ENCODE data around the gene OSBPL3.
A peak's percentile ranks its signal among the peaks of the same experiment; 100 is the strongest.

OSBPL3 gene

DNA sequence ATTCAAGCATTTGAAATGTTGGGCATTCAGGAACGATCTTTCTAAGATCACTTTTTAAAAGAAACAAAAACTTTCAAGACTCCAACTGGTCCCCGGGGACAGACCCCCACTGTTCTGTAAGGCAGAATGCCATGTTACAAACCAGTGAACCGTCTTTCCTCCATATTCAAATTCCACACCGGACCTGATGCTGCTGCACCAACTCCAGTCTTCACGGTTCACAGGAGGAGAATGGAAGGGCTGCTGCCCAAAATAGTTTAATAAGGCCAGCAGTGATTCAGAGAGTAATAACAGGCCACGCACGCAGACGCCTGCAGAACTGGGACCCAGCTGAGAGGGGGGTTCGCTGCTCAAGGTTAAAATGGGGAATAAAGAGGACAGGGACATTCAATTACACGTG is 47.2 kb downstream of the OSBPL3 start:
- TF ChIP-seq, protein P1, sequence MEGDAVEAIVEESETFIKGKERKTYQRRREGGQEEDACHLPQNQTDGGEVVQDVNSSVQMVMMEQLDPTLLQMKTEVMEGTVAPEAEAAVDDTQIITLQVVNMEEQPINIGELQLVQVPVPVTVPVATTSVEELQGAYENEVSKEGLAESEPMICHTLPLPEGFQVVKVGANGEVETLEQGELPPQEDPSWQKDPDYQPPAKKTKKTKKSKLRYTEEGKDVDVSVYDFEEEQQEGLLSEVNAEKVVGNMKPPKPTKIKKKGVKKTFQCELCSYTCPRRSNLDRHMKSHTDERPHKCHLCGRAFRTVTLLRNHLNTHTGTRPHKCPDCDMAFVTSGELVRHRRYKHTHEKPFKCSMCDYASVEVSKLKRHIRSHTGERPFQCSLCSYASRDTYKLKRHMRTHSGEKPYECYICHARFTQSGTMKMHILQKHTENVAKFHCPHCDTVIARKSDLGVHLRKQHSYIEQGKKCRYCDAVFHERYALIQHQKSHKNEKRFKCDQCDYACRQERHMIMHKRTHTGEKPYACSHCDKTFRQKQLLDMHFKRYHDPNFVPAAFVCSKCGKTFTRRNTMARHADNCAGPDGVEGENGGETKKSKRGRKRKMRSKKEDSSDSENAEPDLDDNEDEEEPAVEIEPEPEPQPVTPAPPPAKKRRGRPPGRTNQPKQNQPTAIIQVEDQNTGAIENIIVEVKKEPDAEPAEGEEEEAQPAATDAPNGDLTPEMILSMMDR (IDR thresholded peaks at IDR 0.05; ENCODE audit: control insufficient read depth, extremely low read depth, insufficient read depth), result no peak
- DNase-seq (ENCODE audit: low read depth), result no peak
- no peak overlapping the region for H3K4me3 ChIP-seq (ENCODE audit: low read depth, low read length)

DNA sequence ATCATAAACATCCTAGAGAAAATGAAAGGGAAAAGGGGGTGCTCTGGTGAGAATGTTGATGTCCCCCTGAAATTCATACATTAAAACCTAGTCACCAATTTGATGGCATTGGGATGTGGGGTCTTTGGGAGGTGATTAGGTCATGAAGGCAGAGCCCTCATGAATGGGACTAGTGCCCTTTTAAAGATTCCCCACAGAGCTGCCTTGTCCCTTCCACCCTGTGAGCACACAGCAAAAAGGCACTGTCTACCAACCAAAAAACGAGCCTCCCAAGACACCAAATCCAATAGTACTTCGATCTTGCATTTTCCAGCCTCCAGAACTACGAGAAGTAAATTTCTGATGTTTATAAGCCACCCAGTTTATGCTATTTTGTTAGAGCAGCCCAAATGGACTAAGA is 47.6 kb downstream of the OSBPL3 start:
- no peak for DNase-seq (ENCODE audit: low read depth)
- no peak overlapping the region for H3K4me3 ChIP-seq (ENCODE audit: low read depth, low read length)
- TF ChIP-seq, protein P1 (IDR thresholded peaks at IDR 0.05; ENCODE audit: control insufficient read depth, extremely low read depth, insufficient read depth), result no peak

DNA sequence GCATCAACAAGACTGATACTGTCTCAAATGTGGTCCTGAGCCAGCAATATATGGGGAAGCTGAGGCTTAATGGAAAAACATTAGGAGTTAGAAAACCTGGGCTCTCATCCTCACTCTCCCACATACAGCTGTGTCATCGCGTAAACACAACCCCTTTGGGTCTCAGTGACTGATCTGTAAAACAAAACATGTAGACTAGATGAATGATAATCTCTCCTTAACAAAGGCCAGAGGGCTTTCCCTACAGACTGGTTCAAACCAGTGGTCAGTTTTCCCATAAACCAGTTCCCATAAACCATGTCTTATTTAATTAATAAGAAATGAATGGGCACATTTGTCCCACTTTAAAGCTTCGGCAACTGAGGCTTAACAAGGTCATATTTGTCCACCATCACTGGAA is 48.1 kb downstream of the OSBPL3 start:
- TF ChIP-seq, protein P1 (IDR thresholded peaks at IDR 0.05; ENCODE audit: control insufficient read depth, extremely low read depth, insufficient read depth), result no peak
- no peak for DNase-seq (ENCODE audit: low read depth)
- no peak overlapping the region for H3K4me3 ChIP-seq (ENCODE audit: low read depth, low read length)

DNA sequence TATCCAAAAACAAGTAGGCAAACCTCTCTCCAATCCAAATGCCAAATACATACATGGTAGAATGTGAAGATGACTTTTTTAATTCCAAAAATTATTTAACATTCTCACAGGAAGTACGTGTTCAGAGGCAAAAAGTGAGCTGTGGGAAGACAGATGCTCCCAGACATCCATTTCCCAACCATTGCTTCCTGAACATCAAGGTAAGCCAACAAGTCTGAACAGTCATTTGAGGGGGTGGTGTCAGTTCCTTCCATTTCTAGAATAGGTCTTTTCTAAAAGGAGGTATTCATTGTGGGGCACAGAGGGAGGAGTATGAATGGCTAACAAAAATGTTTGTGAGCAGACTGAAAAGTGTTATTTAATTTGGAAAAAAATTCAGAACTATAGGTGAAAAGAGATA is 49.1 kb downstream of the OSBPL3 start:
- no peak for DNase-seq (ENCODE audit: low read depth)
- TF ChIP-seq, protein P1 (IDR thresholded peaks at IDR 0.05; ENCODE audit: control insufficient read depth, extremely low read depth, insufficient read depth), result no peak
- no peak overlapping the region for H3K4me3 ChIP-seq (ENCODE audit: low read depth, low read length)

DNA sequence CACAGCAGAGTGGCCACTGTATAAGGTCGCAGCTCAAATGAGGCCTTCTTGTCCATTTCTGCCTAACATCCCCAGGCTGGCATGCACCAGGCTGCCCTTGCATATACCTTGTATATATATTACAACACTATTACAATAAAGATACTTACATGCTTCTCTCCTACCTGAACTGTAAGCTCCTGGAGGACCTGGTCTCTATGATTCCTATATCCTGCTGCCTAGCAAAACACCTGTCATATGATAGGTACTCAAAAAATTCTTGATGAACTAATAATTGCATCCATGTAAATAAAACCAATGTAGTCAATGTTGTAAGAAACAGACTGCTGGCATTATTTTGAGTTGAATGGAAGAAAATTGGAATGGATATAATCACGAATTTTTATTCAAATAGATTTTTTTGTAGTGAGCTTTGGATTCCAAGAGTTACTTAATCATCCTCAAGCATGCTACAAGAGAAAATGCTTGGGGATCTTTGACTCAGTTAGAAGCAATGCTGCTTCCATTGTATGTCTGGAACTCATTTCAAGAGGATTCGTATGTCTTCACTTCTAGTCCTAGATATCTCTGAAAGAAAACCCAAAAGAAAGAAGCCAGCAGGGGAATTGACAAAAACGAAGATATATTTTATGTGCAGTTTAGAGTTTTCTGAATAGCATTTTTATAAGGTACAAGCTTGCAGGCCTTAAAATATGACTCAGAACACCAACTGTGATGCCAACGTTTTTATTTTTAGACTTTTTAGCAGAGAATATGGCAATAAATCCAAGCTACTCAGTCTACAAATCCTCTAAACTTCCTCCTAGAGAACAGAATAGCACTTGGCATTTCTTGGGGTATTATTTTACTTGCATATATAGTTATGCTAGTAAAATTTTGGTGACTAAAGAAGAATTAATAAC is 53.1 kb downstream of the OSBPL3 start:
- H3K4me3 ChIP-seq (ENCODE audit: low read depth, low read length), result no peak overlapping the region
- DNase-seq (ENCODE audit: low read depth), result no peak
- TF ChIP-seq, protein P1 (IDR thresholded peaks at IDR 0.05; ENCODE audit: control insufficient read depth, extremely low read depth, insufficient read depth), result no peak

DNA sequence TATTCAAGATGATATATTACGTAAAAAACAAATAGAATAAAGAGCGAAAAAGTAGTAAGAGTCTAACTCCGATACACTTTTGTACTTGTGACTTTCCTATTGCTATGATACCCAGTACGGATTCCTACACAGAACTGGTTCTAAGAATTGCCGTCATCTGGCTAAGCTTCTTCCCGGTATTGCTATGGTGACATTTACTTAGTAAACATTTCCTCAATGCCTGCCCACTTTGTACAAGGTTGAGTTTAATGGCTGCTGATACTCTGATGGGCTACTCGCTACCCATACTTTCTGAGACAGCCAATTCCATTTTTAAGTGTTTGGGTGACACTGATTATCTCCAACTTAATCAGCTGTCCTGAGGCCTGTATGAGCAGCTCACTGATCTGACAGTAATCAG is 55.6 kb downstream of the OSBPL3 start:
- peak; percentile 11 for DNase-seq (ENCODE audit: low read depth)
- H3K4me3 ChIP-seq (ENCODE audit: low read depth, low read length), result no peak overlapping the region
- TF ChIP-seq, protein P1 (IDR thresholded peaks at IDR 0.05; ENCODE audit: control insufficient read depth, extremely low read depth, insufficient read depth), result no peak
